H4 (cell line): ENCODE results near the gene DRC7. TPM values are rescaled to one million over a fixed set of nuclear protein-coding genes. Genes with fewer than 3 reads are reported as not detected.

Experiments used
- DNase-seq: peaks from one replicate; pipeline ENCODE4 v3.0.0-alpha.2; 2015; ENCODE audit warnings: low spot score
- total RNA-seq: library from RNA; depleted of rRNA; stranded (reverse); fragments of >200 nt; shearing (Covaris generic); gene quantifications from 2 replicates; pipeline ENCODE4 v1.2.3, GENCODE V29; 2014

Gene DRC7
- total RNA-seq, 1 experiment from 2014 or later = 0.02 TPM

- DNase-seq = no peak
Measured at GRCh38 chr16:57675741-57676551, 18.7 kb upstream of the DRC7 start.

- no peak for DNase-seq
Measured at GRCh38 chr16:57676553-57677085, 18.0 kb upstream of the DRC7 start.

- peak; percentile 33 for DNase-seq
Measured at GRCh38 chr16:57677622-57678369, 16.8 kb upstream of the DRC7 start.

GRCh38 chr16:57679016-57679415, 15.6 kb upstream of the DRC7 start:
- no peak for DNase-seq

- no peak for DNase-seq
Measured at GRCh38 chr16:57679767-57680482, 14.7 kb upstream of the DRC7 start.

- no peak for DNase-seq
Measured at GRCh38 chr16:57680842-57681375, 13.7 kb upstream of the DRC7 start.

GRCh38 chr16:57681950-57682728, 12.5 kb upstream of the DRC7 start:
- DNase-seq = no peak

- DNase-seq = no peak
Measured at GRCh38 chr16:57682809-57683635, 11.6 kb upstream of the DRC7 start.

GRCh38 chr16:57683636-57684545, 10.7 kb upstream of the DRC7 start:
- no peak for DNase-seq

GRCh38 chr16:57684626-57685358, 9.8 kb upstream of the DRC7 start:
- DNase-seq = no peak

- DNase-seq = no peak
Measured at GRCh38 chr16:57685633-57686032, 9.0 kb upstream of the DRC7 start.

GRCh38 chr16:57686577-57686976, 8.0 kb upstream of the DRC7 start:
- no peak for DNase-seq

- DNase-seq = no peak
Measured at GRCh38 chr16:57687363-57687929, 7.2 kb upstream of the DRC7 start.

GRCh38 chr16:57688487-57688986, 6.1 kb upstream of the DRC7 start:
- DNase-seq = no peak

- no peak for DNase-seq
Measured at GRCh38 chr16:57688987-57689761, 5.4 kb upstream of the DRC7 start.

GRCh38 chr16:57689762-57690558, 4.6 kb upstream of the DRC7 start:
- DNase-seq = no peak
